ENCODE measurements around the gene PFDN6.

The PFDN6 gene

DNA sequence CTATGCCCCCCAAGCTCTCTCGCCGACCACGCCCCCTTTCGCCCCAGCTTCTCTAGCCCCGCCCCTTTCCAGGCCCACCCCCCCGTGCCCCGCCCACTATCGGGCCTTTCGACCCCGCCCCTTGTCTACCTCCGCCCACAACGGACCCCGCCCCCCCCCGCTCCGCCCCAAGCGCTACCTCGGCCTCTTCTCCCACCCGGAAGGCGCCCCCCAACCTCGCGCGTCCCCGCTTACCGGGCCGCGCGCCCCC is 27.9 kb downstream of the PFDN6 start:
- no peak for DNase-seq (ENCODE audit: low spot score)

DNA sequence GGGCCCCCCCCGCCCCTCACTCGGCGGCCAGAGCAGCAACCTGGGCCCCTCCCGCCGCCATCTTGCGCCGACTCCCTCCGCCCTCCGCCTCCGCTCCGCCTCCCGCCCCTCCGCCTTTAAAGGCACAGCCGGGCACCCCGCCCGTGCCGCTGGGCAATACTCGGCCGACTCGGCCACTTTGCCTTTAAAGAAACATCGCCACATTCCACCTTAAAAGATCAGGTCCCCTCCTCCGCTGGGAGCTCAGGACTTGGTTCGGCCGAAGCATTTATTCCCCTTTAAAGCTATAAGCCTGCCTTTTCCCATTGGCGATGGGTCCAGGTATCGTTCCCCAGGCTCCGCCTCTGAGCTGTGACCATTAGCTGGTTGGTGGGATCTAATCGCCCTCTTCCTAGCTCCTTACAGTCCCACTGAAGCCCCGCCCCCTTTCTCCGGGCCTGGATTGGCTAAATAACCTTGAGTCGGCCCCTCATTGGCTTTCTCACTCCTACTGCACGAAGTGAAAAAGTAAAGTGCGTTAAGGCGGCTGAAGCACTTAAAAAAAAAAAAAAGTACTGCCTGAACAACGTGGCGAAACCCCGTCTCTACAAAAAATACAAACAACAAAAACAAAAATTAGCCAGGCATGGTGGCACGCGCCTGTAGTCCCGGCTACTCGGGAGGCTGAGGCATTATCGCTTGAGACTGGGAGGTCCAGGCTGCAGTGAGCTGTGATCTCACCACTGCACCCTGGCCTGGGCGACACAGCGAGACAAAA is 28.4 kb downstream of the PFDN6 start, which contains the start of gene ZBTB22:
TSS of gene ZBTB22 (minus strand) at position 76 of the 757 bp plus-strand sequence. CDS start 828 bp downstream, outside the sequence.
- peak; percentile 96 for DNase-seq (ENCODE audit: low spot score)

DNA sequence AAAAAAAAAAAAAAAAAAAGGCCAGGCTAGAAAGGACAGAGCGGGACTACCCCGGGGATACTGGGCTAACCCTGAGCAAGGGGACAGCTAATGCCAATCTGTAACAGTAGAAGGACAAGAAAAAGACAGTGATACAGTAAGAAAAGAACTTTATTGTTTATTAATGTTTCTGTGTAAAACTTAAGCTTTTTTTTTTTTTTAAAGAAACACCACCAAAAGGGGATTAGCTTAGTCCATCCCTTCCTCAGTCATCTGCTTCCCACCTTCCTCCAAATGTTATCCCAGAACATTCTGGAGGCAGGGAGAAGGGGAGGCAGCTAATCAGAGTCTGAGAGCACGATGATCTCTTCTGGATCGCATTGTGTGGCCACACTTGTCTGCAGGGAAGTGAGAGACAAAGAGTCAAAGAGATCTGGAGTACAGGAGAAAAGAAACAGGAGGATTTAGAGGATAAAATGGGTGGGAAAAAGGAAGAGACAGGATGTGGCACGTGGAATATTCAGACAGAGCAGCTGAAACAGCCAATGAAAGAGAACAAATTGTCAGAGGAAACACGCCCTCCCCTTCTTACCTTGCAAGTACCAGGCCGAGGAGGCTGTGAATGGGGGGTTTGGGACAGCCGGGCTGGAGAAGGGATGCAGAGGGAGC is 29.1 kb downstream of the PFDN6 start:
- no peak for DNase-seq (ENCODE audit: low spot score)

DNA sequence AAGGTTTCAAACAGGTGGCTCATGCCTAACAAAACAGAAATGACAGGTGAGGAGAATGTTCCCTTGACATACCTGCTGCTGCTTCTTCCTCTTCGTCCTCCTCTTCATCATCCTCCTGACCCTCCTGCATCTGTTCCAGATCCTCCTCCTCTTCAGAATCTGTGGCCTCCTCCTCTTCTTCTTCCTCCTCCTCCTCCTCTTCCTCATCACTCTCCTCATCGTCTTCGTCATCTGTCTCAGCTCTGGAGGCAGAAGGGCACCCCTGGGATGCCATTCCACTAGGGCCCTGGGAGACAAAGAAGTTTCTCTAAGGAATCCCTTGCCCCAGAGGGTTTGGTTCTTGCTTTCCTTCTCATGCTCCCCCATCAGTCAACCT is 30.5 kb downstream of the PFDN6 start:
- no peak for DNase-seq (ENCODE audit: low spot score)

DNA sequence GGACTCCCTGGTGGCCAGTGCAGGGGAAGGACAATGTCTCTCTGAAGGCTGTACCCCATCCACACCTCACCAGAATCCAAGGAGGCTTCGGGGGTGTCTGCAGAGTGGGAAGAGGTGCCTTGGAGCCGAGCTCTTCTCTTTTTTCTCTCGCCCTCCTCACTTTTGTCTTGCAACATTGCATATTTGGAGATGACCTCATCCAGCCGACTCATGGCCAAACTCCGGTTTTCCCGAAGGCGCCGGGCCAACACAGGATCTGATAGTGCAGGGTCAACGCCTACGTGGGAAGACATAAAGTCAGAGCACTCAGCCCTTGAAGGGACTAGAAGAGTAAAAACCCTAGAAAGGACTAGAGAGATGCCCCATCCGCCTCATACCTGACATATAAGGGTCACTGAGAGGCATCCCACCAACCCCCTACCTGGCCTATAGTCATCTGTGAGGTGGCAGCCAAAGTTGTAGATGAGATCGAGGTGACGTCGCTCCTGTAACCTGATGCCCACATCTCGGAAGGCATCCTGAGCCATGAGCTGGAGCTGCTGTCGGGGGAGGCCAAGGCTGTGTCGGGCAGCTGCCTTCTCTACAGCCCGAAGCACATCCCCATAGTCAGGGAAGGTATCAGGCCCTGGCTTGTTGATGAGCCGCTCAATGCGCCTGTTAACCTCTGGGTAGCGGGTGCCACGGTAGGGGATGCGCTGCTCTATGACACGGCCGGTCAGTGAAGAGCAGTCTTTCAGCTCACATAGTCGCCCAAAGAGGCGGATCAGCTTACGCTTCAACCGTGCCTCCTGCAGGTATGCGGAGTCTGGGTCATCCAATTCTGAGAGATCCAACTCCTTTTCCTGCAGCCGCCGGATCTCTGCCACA is 31.1 kb downstream of the PFDN6 start:
- DNase-seq (ENCODE audit: low spot score) = no peak

DNA sequence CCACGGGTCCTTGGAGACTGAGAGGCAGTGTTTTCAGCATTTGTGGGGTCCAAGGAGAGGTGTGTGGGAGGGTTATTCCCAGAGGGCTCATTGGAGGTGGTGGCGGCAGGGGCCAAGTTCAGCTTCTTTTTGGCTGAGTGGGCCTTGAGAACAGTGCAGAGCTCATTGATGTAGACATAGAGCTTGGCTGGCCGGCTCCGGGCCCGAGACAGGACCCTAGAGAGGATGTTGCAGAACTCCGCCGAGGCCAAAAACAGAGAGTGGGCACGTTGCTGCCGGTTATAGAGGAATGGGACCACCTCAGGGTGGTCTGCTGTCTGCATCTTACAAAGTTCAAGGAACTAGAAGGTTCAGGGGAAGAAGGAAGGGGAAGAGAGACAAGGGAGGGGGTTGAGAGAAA is 31.8 kb downstream of the PFDN6 start:
- DNase-seq (ENCODE audit: low spot score) = no peak

DNA sequence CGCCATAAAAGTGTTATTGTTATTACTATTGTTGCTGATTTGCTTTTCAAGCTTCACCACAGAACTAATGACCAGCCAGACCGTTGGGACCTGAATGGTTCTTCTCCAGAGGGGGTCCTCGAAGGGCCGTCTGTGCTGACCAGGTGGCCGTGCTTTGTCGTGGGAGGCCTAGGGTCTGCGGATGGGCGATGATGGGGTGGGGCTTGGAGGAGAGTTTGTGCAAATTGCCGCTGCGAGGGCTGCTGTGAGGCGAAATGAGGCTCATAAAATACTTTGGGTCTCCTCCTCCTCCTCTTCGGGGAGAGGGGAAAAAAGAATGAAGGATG is 34.2 kb downstream of the PFDN6 start:
- no peak for DNase-seq (ENCODE audit: low spot score)

DNA sequence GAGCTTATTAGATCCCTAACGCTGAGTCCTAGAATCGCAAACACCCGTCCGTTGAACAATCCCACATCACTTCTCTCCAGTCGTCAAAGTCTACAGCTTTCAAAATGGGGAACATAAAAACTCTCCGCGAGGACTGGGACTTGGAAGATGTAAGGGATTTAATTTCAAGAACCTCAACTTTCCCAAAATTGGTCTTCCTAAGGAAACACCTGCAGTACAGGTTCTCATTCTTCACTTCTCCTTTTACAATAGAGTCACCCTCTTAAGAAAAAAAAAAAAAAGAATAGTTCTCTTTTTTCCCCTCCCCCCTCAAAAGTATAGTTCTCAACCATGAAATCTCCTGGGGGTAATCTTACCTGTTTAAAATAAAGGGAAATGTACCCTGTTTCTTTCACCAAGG is 34.7 kb downstream of the PFDN6 start:
- DNase-seq (ENCODE audit: low spot score) = no peak

DNA sequence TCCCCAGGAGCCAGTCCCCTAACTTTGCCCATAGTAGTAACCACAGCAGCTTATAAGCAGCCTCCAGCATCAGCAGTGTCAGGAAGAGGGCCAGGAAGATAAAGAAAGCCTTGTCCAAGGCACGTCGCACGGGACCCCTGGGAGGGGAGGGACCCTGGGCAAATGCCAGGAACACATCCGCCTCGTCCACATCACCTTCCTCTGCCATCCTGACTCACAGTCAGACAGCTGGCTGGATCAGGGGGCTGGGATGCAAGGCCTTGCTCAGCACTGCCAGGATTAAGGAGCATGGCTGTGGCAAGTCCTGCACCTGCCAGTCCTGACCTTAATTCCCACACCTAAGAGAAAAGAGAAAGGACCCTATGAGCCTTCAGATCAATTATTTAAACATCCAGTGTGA is 39.7 kb downstream of the PFDN6 start:
- no peak for DNase-seq (ENCODE audit: low spot score)

DNA sequence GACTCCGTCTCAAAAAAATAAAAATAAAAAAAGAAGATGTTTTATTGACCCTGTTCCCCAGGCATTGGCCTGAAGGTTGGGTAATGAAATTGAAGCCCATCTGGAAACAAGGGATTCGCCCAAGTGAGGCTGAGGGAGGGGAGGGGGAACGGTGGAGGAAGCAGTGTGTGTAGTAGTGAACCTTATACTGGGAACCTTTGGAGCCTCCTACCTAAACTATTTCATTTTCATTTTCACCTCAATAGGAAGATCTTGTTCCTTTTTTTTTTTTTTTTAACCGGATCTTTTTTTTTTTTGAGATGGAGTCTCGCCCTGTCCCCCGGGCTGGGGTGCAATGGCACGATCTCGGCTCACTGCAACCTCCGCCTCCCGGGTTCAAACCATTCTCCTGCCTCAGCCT is 41.3 kb downstream of the PFDN6 start:
- DNase-seq (ENCODE audit: low spot score) = no peak

DNA sequence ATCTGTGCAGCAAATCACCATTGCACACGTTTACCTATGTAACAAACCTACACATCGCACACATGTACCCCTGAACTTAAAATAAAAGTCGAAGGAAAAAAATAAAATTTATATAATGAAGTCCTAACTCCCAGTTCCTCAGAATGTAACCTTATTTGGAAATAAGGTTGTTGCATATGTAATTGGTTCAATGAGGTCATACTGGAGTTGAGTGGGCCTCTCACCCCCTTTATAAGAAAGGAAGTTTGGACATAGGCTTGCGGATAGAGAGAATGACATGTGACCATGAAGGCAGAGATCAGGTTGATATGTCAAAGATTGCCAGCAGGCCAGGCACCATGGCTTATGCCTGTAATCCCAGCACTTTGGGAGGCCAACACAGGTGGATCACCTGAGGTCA is 44.3 kb downstream of the PFDN6 start:
- DNase-seq (ENCODE audit: low spot score) = no peak

DNA sequence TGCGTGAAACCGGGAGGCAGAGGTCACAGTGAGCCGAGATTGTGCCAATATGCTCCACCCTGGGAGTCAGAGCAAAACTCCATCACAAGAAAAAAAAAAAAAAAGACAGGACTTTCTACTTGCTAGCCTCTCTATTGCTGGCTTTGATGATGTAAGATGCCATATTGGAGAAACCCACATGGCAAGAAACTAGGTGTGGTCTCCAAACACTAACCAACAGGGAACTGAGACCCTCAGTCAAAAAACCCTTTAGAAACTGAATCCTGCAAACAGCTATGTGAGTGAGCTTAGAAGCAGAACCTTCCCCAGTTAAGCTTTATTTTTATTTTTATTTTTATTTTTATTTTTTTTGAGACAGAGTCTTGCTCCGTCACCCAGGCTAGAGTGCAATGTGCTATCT is 46.5 kb downstream of the PFDN6 start:
- no peak for DNase-seq (ENCODE audit: low spot score)

DNA sequence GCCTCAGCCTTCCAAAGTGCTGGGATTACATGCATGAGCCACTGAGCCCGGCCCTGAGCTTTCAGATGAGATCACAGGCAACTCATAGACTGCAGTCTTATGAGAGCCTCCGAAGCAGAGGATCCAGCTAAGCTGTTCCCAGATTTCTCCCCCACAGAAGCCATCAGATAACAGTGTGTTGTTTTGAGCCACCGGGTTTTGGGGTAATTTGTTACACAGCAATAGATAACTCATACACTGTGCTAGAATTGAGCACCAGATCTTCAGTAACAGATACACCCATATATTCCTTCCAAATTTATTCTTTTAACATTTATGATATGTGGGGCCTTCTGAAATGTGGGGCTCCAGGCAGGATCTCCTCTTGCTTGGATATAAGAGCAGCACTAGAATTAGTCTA is 47.1 kb downstream of the PFDN6 start:
- no peak for DNase-seq (ENCODE audit: low spot score)

DNA sequence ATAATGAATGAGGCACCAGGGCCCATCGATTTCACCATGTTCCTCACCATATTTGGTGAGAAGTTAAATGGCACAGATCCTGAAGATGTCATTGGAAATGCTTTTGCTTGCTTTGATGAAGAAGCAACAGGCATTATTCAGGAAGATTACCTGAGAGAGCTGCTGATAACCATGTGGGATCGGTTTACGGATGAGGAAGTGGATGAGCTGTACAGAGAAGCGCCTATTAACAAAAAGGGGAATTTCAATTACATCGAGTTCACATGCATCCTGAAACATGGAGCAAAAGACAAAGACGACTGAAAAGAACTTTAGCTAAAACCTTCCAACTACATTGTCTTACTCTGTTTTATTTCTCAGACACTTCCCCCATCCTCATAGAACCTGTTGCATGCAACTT is 49.8 kb downstream of the PFDN6 start:
- DNase-seq (ENCODE audit: low spot score) = no peak
